NCI-H2171 (cell line): Measurements from ENCODE around the gene SCAMP5.

Experiments used
- DNase-seq: peaks from one replicate; lab custom pipeline; 2025; lab: John Stamatoyannopoulos, UW

The SCAMP5 gene

DNA sequence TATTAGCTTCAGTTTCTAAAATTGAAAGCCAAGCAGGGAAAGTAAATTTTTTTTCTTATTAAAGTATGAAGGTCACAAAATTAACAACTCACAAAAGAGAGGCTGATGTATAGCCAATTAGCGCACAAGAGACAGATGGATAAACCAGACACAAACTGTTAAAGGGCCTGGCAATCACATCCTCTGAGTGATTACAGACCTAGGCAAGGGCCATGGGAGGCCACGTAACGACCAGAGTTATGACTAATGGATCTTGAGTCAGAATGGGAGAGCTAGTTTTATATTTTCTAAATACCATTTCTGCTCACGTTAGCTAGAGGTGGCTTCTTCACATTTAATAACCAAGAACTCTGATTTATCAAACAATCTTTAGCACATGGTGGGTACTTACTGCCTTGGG lies 17.8 kb upstream of the SCAMP5 start:
- no peak for DNase-seq

DNA sequence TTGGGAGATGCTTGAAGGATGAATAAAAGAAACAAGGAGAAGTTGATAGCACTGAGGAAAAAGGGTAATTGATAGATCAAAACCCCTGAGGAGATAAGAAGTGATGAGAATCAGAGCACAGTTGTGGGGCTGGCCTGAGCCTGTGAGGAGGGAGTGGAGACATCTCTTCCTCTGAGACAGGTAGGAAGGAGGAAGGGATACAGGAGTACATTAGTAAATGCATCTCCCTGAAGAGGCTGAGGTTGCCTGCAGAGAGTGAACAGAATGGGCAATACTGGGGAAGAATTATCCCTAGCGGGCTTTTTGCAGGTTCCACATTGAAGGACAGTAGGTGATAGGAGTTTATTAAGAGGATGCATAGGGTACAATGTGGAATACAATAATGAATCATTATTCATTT lies 17.3 kb upstream of the SCAMP5 start:
- DNase-seq: no peak

DNA sequence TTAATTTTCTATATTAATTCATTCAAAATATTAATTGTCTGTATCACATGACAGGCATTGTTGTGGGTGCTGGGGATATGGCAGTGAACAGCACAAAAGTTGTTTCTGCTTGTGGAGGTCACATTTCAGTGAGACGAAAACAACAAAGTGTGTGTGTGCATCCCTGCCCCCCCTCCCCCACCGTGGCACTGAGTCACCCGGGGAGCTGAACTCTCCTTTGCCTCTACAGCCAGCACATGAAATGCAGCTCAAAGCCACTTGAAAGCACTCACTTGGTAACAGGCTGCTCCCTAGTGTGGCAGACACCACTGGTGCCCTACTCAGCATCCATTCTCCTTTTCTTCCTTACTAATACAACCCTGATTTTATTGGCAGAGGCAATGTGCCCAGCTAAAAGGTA lies 16.9 kb upstream of the SCAMP5 start:
- DNase-seq: no peak

DNA sequence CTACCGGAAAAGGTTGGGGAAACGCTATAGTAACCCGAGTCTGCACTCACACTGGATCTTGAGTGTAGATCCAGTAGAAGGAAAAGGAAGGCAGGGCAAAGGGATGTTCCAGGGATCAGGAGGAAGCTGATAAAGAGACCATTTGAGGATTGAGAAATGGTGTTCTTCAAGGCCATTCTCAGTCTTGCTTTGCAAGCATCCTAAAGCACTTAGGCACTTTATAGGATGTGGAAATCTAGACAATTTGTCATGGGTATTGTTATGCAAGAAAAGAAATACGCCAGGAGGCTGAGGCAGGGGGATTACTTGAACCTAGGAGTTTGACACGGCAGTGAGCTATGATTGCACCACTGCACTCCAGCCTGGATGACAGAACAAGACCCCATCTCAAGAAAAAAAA lies 13.2 kb upstream of the SCAMP5 start:
- no peak for DNase-seq

DNA sequence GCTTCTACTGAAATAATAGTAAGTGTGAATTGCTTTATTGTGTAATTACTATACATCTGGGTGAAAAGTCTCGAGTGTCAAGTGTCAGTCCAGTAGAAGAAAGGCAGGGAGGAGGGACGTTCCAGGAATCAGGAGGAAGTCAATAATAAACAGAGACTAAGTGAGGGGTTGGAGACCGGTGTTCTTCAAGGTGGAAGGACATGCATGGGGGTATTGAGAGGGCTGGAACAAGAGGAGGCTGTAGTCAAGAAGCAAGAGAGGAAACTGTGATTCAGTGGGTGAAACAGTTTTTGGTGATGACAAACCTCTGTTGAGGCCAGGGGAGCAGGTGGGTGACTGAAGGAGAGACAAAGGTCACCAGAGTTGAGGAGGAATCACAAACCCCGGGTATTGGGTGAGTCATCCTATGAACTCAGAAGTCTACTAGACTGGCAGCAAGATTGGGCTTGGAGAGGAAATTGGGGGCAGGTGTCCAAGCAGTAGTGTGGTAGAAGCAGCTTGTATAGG lies 11.6 kb upstream of the SCAMP5 start:
- no peak for DNase-seq

DNA sequence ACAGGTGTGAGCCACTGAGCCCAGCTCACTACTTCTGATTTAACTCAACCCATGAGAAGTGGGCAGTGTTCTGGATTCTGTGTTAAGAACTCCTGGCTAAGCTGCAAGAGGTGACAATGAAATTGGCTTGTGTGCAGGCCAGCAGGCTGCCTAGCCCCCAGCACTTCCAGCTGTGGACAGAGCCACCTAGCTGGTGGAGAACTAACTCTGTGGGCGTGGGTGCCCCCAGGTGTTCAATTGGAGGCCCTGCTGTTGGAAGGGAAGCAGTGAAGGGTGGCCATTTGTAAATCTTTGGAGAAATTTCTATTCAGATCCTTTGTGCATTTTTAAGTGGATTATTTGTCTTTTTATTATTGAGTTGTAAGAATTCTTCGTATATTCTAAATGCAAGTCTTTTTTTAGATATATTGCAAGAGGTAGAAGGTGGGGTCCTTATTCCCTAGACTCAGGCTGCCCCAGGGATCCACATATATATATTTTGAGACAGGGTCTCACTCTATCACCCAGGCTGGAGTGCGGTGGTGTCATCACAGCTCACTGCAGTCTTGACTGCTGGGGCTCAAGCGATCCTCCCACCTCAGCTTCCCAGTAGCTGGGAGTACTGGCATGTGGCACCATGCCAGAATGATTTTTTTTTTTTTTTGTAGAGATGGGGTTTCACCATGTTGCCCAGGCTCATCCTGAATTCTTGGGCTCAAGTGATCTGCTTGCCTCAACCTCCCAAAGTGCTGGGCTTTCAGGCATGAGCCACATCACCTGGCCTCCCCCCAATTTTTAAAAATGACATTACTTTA lies 7.2 kb upstream of the SCAMP5 start:
- DNase-seq: peak; percentile 5

DNA sequence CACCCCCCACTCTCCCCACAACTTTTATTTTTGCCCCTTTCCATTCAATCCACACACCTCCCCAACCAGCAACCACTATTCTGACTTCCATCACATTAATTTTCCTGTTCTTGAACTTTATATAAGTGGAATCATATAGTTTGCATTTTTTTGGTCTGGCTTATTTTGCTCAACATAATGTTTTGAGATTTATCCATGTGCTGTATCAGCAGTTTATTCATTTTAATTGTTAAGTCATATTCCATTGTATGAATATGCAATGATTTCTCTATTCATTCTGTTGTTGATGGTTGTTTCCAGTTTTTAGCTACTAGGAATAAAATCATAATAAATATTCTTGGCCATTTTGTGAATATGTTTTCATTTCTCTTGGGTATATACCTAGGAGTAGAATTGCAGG lies 5.8 kb upstream of the SCAMP5 start:
- DNase-seq: no peak

DNA sequence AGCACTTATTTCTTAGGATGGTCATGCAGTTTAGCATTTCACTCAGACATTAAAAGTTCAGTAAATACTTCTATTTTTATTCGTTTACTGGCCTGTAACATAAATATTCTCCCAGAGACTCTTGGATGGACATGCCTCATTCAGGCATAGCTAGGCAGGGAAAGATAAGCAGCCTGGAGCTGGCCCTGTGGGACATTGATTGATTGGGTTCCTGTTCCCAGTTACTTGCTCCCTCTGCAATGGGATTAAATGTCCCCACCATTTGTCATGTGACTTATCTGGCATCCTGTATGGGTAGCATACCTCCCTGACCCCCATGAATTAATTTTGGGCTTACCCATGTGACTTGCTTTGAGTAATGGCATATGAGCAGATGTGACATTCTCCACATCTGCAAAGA lies 2.7 kb upstream of the SCAMP5 start:
- no peak for DNase-seq

DNA sequence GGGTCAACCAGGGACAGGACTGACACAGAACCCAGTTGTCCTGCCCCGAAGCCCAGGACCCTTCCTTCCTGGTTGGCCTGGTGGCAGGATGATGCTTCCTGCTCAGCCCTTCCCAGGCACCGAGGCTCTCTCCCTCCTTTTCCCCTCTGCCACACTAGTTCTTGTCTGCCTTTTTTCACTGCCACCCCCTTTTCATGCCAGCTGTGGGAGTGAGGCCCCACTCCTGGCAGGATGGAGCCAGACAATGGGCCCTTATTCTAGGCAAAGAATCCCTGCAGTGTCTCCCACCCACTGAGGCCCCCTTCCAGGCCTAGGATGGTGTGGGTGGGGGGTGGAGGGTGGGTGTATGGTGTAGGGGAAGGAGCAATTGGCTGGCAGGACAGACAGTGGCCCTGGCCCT lies 1.1 kb upstream of the SCAMP5 start:
- DNase-seq: no peak

DNA sequence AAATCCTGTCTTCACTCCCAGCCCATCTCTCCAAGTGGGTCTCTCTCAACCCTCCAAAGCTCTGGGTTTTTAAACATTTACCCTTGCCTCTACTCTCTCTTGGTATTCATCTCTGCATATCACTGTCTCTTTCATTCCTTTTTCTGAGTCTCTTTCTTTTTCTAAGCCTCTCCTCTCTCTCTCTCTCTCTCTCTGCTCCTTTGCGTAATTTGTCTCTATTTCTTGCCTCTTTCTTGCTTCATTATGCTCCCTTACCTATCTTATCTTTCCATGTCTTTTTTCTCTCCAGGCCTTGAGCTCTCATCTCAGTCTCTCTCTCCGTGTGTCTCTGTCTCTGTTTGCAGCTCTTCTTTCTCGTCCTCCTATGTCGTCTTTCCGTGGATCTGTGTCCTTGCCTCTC lies 678 bp upstream of the SCAMP5 start:
- DNase-seq: no peak

DNA sequence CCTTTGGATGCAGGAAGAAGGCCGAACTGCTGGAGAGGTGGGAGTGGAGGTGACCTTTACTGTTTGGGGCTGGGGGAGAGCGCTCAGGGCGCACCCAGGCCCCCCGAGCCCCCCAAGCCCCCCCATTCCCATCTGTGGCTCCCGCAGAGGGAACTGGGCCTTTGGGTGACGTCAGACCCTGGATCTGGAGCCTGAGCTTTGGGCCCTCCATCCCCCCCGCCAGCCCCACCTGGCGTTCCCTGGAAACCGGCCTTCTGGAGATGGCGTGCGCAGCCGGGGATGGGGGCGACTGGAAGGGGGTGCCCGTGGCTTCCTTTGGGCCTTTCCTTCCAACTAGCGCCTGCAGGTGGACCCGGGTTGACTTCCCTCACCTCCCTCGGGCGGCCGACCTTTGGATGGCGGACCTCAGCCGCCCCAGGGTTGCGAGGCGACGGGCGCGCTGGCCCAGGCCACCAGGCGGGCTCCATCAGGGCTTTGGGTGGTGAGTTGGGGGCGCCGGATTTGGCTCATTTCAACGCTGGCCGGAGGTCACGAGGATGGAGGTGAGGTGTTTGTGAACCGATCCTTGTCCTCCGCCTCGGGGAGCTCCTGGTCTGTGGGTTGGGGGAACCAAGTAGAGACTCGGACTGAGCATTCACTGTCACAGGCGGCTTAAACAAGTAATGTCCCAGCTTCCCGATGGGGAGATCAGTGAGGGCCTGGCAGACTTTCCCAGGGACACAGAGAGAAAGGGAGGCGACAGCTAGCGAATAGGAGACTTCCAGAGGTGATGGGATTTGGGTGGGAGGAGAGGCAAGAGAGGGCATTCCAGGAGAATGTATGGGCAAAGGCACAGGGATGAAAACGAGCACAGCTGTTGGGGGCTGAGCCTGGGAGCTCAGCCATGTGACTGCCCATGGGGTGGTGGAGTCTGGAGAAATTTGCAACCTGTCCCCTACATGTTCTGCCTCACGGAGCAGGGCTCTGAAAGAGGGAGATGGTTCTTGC lies 709 bp downstream of the SCAMP5 start:
- peak; percentile 84 for DNase-seq

DNA sequence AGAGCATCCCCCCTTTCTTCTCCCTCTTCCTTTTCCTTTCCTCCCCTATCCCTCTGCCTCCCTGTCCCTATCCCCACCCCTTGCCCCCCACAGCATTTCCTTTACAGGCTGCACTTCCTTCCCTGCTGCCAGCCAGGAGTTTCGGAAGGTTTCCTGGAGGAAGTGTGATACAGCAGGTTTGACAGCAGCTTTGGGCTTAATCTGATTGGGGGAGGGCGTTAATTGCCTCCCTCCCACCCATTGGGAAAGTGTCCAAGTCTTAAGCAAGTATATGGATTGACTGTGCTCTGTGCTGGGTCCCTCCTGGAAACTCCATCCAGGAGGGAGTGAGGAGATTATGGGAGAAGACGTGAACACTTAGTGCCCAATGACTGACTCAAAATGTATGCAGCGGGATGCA lies 1.8 kb downstream of the SCAMP5 start:
- DNase-seq: no peak

DNA sequence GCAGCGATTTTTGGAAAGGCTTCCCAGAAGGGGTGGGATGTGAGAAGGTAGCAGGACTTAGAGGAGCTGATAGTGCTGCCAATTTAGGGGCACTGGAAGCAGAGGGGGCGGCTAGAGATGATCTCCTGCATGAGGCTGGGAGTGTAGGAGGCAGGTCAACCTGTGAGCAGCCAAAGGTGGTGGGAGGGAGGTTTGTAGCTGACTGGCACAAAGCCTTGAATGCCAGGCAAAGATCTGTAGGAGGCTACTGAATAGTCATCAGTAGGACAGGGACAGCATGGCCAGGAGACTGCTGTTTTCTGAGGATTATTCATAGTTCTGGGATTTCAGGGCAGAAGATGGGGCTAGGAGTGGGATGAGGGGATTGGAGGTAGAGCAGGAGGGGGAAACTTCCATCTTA lies 2.2 kb downstream of the SCAMP5 start:
- DNase-seq: no peak

DNA sequence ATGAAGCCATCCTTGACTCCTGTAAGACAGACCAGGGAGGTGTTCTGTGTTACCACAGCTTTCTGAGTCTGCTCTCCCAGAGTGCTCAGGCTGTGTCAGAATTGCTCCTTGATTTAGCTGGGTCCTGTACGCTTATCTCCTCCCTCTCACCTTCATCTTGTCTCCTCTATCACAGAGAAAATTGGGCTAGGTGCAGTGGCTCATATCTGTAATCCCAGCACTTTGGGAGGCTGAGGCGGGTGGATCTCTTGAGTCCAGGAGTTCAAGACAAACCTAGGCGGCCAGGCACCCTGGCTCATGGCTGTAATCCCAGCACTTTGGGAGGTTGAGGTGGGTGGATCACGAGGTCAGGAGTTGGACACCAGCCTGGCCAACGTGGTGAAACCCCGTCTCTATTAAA lies 5.9 kb downstream of the SCAMP5 start:
- no peak for DNase-seq

DNA sequence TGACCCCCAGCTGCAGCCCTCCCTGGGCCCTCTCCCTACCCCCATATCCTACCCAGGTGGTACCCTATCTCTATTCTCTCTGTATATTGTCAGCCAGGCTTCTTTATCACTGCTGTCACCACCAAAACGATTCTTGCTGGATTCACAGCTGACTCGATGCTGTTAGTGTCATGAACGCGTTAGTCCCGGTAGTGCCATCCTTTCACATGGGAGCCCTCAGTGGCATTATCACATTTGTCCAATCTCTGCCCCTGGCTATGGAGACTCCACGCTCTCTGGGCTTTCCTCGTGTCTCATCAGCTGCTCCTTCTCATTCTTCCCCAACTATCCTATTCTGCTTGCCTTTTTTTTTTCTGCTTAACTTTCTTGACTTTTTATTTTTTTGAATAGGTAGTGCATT lies 7.0 kb downstream of the SCAMP5 start:
- no peak for DNase-seq

DNA sequence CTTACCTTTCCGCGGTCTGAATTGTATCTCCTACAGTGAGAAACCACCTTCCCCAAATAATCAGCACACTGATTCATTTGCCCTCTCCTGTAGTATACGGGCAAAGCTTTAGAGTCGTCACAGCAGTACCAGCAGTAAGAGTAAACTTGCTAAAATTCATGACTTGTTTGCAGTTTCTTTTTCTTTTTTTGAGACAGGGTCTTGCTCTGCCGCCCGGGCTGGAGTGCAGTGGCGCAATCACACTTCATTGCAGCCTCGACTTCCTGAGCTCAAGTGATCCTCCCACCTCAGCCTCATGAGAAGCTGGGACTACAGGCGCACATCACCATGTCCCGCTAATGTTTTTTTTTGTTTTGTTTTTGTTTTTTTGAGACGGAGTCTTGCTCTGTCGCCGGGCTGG lies 11.9 kb downstream of the SCAMP5 start:
- no peak for DNase-seq

DNA sequence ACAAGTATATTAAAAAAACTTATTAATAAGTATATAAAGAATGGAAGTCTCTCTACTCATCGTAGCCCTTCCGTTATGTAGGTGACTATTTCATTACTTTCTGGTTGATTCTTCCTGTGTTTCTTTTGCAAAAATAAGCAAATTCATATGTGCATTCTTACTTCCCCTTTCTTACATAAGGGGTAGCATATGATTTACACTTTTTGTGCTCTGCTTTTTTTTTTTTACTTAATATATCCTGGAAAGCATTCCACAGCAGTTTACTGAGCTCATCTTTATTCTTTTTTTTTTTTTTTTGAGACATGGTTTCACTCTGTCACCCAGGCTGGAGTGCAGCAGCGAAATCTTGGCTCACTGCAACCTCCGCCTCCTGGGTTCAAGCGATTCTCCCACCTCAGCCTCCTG lies 12.9 kb downstream of the SCAMP5 start:
- no peak for DNase-seq

DNA sequence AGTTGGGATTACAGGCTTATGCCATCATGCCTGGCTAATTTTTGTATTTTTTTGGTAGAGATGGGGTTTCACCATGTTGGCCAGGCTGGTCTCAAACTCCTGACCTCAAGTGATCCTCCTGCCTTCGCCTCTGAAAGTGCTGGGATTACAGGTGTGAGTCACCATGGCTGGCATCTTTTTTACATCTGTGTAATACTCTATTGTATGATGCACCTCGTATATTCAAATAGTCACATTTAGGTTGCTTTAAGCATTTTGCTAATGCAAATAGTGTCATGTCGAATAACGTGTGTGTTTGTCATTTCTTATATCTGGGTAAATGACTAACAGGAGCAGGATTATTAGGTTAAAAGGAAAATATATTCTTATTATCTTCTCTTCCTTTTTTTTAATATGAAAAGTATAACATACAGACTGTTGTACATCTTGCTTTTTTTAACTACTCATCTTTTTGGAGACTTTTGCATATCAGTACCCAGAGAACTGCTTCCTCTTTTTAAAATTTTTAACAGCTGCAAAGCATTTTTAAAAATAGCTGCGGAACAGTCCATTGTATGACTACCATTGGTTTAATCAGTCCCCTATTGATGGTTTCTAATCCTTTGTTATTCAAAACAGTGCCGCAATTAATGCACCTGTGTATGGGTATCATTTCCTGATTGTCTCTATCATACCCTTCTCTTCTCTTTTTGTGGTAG lies 13.4 kb downstream of the SCAMP5 start:
- no peak for DNase-seq

DNA sequence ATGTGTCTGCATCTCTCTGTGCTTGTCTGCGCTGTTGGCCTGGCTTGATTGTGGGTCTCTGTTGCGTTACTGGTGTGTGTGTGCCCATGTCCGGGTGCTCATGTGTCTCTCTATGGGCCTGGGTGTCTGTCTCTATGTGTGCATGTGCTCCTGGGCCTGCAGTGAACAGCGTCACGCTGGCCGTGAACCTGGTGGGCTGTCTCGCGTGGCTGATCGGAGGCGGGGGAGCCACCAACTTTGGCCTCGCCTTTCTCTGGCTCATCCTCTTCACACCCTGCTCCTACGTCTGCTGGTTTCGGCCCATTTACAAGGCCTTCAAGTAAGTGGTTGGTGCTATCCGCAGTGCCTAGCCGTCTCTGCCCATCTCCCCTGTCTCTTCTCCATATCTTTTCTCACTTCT lies 21.1 kb downstream of the SCAMP5 start:
- DNase-seq: no peak

DNA sequence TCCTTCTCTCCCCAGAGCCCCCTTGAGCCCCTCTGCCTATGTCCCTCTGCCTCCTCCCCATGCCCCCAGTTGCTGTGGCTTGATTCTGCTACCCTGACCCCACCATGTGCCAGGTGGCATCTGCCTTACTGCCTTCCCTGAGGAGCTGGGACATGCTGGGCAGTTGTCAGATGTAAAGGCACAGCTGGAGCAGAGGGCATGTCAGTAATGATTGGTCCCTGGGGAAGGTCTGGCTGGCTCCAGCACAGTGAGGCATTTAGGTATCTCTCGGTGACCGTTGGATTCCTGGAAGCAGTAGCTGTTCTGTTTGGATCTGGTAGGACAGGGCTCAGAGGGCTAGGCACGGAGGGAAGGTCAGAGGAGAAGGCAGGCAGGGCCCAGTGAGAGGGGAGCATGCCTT lies 24.6 kb downstream of the SCAMP5 start:
- DNase-seq: no peak

DNA sequence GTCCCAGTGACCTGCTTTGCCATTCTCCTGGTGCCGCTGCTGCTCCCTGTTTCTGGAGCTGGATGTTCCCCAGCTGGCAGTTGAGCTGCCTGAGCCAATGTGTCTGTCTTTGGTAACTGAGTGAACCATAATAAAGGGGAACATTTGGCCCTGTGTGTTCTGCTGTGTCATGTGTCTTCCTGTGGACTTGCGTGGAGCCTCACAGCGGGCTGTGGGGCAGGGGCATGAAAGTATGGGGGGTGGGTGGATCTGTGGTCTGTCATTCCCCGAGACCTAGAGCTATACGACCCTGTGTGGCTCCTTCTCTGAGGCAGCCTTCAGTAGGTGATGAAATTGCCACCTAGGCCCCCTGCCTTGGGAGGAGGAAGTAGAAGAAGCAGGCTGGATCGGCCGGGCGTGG lies 26.0 kb downstream of the SCAMP5 start:
- no peak for DNase-seq

DNA sequence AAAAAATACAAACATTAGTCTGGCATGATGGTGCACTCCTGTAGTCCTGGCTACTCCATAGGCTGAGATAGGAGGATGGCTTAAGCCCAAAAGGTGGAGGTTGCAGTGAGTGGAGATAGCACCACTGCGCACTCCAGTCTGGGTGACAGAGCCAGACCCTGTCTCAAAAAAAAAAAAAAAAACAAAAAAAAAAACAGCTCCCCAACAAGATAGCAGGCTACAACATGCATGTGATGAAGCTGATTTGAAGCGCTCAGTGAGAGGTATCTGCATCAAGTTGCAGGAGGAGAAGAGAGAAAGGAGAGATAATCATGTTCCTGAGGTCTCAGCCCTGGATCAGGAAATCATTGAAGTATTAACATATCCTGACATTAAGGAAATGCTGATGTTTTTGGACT lies 27.4 kb downstream of the SCAMP5 start:
- DNase-seq: no peak
